Measurements from ENCODE around the gene PTPN1. TPM values are rescaled to one million over a fixed set of nuclear protein-coding genes. Genes with fewer than 3 reads are reported as not detected.
"Not testable (repeated sequence)": the region's sequence is repeated elsewhere in the genome, so short reads cannot be mapped to it uniquely, and the experiment has no call there.

Gene PTPN1
- total RNA-seq, 1 experiment from 2014 or later, result 57.1 TPM

GRCh38 chr20:50527068-50527605, 17.0 kb downstream of the PTPN1 start:
- no peak for DNase-seq (ENCODE audit: low read depth)

- DNase-seq (ENCODE audit: low read depth), result no peak
Measured at GRCh38 chr20:50528129-50528528, 17.9 kb downstream of the PTPN1 start.

- DNase-seq (ENCODE audit: low read depth), result no peak
Measured at GRCh38 chr20:50528804-50529351, 18.7 kb downstream of the PTPN1 start.

GRCh38 chr20:50532221-50532620, 22.0 kb downstream of the PTPN1 start:
- no peak for DNase-seq (ENCODE audit: low read depth)

GRCh38 chr20:50533061-50533460, 22.9 kb downstream of the PTPN1 start:
- peak; percentile 44 for DNase-seq (ENCODE audit: low read depth)

GRCh38 chr20:50533464-50533863, 23.3 kb downstream of the PTPN1 start:
- DNase-seq (ENCODE audit: low read depth), result no peak

GRCh38 chr20:50534567-50534966, 24.4 kb downstream of the PTPN1 start:
- peak; percentile 70 for DNase-seq (ENCODE audit: low read depth)

- no peak for DNase-seq (ENCODE audit: low read depth)
Measured at GRCh38 chr20:50535162-50535561, 25.0 kb downstream of the PTPN1 start.

GRCh38 chr20:50536333-50536732, 26.1 kb downstream of the PTPN1 start:
- DNase-seq (ENCODE audit: low read depth), result no peak

GRCh38 chr20:50537546-50538201, 27.5 kb downstream of the PTPN1 start:
- no peak for DNase-seq (ENCODE audit: low read depth)

- DNase-seq (ENCODE audit: low read depth), result no peak
Measured at GRCh38 chr20:50538276-50538675, 28.1 kb downstream of the PTPN1 start.

- DNase-seq (ENCODE audit: low read depth), result not testable (repeated sequence)
Measured at GRCh38 chr20:50539798-50540197, 29.6 kb downstream of the PTPN1 start.

- DNase-seq (ENCODE audit: low read depth), result peak; percentile 92
Measured at GRCh38 chr20:50540620-50541605, 30.7 kb downstream of the PTPN1 start.

- no peak for DNase-seq (ENCODE audit: low read depth)
Measured at GRCh38 chr20:50541606-50542041, 31.4 kb downstream of the PTPN1 start.

GRCh38 chr20:50543326-50543725, 33.1 kb downstream of the PTPN1 start:
- DNase-seq (ENCODE audit: low read depth), result no peak

- DNase-seq (ENCODE audit: low read depth), result no peak
Measured at GRCh38 chr20:50545126-50545525, 34.9 kb downstream of the PTPN1 start.

GRCh38 chr20:50546729-50547314, 36.6 kb downstream of the PTPN1 start:
- no peak for DNase-seq (ENCODE audit: low read depth)

- no peak for DNase-seq (ENCODE audit: low read depth)
Measured at GRCh38 chr20:50547964-50548363, 37.8 kb downstream of the PTPN1 start.

- DNase-seq (ENCODE audit: low read depth), result no peak
Measured at GRCh38 chr20:50548396-50548795, 38.2 kb downstream of the PTPN1 start.

GRCh38 chr20:50550531-50550930, 40.3 kb downstream of the PTPN1 start:
- no peak for DNase-seq (ENCODE audit: low read depth)

GRCh38 chr20:50551288-50551687, 41.1 kb downstream of the PTPN1 start:
- DNase-seq (ENCODE audit: low read depth), result no peak

GRCh38 chr20:50552979-50553378, 42.8 kb downstream of the PTPN1 start:
- no peak for DNase-seq (ENCODE audit: low read depth)
